Hepatocyte (in vitro differentiated cells): ENCODE results near the gene CYP24A1. TPM values are rescaled to one million over a fixed set of nuclear protein-coding genes. Genes with fewer than 3 reads are reported as not detected.
"Not testable (repeated sequence)": the region's sequence is repeated elsewhere in the genome, so short reads cannot be mapped to it uniquely, and the experiment has no call there.

Source experiments
- DNase-seq: peaks from one replicate; pipeline ENCODE4 v3.0.0-alpha.2; 2016; ENCODE audit warnings: low spot score
- H2AFZ ChIP-seq: fragments of 200-600 bp; sonication (generic); 2 replicates; pipeline ENCODE4 v1.6.0; 2016; ENCODE audit warnings: antibody characterized with exemption, mild to moderate bottlenecking
- H3K27ac ChIP-seq: fragments of 200-600 bp; sonication (generic); 2 replicates; pipeline ENCODE4 v1.5.1; 2016; ENCODE audit warnings: mild to moderate bottlenecking
- H3K27me3 ChIP-seq: fragments of 200-600 bp; sonication (generic); 2 replicates; pipeline ENCODE4 v1.6.1; 2016
- H3K36me3 ChIP-seq: fragments of 200-600 bp; sonication (generic); replicated peaks from 2 replicates; pipeline ENCODE4 v1.5.1; 2016; ENCODE audit warnings: low read depth; ENCODE audit not compliant: insufficient read depth
- H3K4me1 ChIP-seq: fragments of 200-600 bp; sonication (generic); 2 replicates; pipeline ENCODE4 v1.5.1; 2016; ENCODE audit warnings: mild to moderate bottlenecking, moderate library complexity; ENCODE audit not compliant: insufficient read depth
- H3K4me2 ChIP-seq: fragments of 200-600 bp; sonication (generic); 2 replicates; pipeline ENCODE4 v1.6.0; 2016
- H3K4me3 ChIP-seq: fragments of 200-600 bp; sonication (generic); 2 replicates; pipeline ENCODE4 v1.5.1; 2016; ENCODE audit warnings: mild to moderate bottlenecking
- H3K79me2 ChIP-seq: fragments of 200-600 bp; sonication (generic); 2 replicates; pipeline ENCODE4 v1.6.0; 2017; ENCODE audit warnings: mild to moderate bottlenecking
- H3K9me2 ChIP-seq: fragments of 200-600 bp; sonication (generic); replicated peaks from 2 replicates; pipeline ENCODE4 v1.6.0; 2017; ENCODE audit warnings: mild to moderate bottlenecking; ENCODE audit not compliant: insufficient read depth
- H3K9me3 ChIP-seq: fragments of 200-600 bp; sonication (generic); 2 replicates; pipeline ENCODE4 v1.5.1; 2016; ENCODE audit warnings: low read depth, mild to moderate bottlenecking
- H4K20me1 ChIP-seq: fragments of 200-600 bp; sonication (generic); 2 replicates; pipeline ENCODE4 v1.6.0; 2016; ENCODE audit warnings: mild to moderate bottlenecking; ENCODE audit not compliant: insufficient read depth, poor library complexity, severe bottlenecking
- CTCF ChIP-seq: fragments of 200-600 bp; sonication (generic); IDR thresholded peaks from 2 replicates; pipeline ENCODE4 v1.5.1; 2016; ENCODE audit warnings: antibody characterized with exemption, mild to moderate bottlenecking; ENCODE audit not compliant: poor library complexity
- EZH2 ChIP-seq: fragments of 200-600 bp; sonication (generic); IDR thresholded peaks from 2 replicates; pipeline ENCODE4 v1.6.1; 2016; ENCODE audit warnings: antibody characterized with exemption, mild to moderate bottlenecking, borderline replicate concordance
- EZH2phosphoT487 ChIP-seq: fragments of 200-600 bp; sonication (generic); IDR thresholded peaks from one replicate; pipeline ENCODE4 v1.6.1; 2018; ENCODE audit warnings: antibody characterized with exemption, mild to moderate bottlenecking, low read depth, moderate library complexity; ENCODE audit not compliant: unreplicated experiment, severe bottlenecking
- WGBS: methylation state at CpG from one replicate; pipeline ENCODE4 v1.1.6; 2016; ENCODE audit warnings: low lambda C conversion rate; ENCODE audit errors: missing lambda C conversion rate; 5-methylcytosine and 5-hydroxymethylcytosine counted together
- polyA plus RNA-seq: library from polyadenylated mRNA; unstranded; fragments of >200 nt; fragmentation: Nextera tagmentation; extraction: Ambion mirVana; gene quantifications from 2 replicates; pipeline ENCODE4 v1.2.1, GENCODE V29; 2016
- total RNA-seq: library from RNA; depleted of rRNA; stranded (reverse); fragments of >200 nt; gene quantifications from 2 replicates; pipeline ENCODE4 v1.2.3, GENCODE V29; 2014

CYP24A1 gene
- total and polyA plus RNA-seq, 2 experiments from 2014 or later: 1.5 TPM; not detected in 1

DNA sequence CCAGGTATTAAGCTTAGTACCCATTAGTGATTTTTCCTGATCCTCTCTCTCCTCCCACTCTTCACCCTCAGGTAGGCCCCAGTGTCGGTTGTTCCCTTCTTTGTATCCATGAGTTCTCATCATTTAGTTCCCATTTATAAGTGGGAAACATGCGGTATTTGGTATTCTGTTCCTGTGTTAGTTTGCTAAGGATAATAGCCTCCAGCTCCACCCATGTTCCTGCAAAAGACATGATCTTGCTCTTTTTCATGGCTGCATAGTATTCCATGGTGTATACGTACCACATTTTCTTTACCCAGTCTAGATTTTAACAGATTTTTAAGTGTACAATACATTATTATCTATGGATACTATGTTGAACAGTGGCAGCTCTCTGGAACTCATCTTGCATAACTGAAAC lies 44.4 kb downstream of the CYP24A1 start:
- WGBS: 100% methylated on average over 3 of the region's 3 CpGs

GRCh38 chr20:54127855-54128574 lies 45.8 kb downstream of the CYP24A1 start:
- no peak overlapping the region for H3K27ac ChIP-seq
- peaks cover 10% of the 10 kb centered on the region for H3K4me1 ChIP-seq

More for the DNA sequence above, 44.4 kb downstream of the CYP24A1 start:
- Histone ChIP-seq H3K9me2 (no peaks in the 10 kb centered on the region), H4K20me1 (no peaks in the 10 kb centered on the region), H3K4me3 (no peak overlapping the region), H3K36me3 (no peaks in the 10 kb centered on the region), H3K4me2 (no peak overlapping the region), H3K9me3 (no peaks in the 10 kb centered on the region), H3K79me2 (no peaks in the 10 kb centered on the region), H3K4me1 (peaks cover 10% of the 10 kb centered on the region), H2AFZ (no peak overlapping the region), H3K27ac (no peak overlapping the region), H3K27me3 (no peaks in the 10 kb centered on the region)
- no peak for DNase-seq
- no peak for TF ChIP-seq EZH2
- TF ChIP-seq EZH2phosphoT487: no peak
- no peak for TF ChIP-seq CTCF

DNA sequence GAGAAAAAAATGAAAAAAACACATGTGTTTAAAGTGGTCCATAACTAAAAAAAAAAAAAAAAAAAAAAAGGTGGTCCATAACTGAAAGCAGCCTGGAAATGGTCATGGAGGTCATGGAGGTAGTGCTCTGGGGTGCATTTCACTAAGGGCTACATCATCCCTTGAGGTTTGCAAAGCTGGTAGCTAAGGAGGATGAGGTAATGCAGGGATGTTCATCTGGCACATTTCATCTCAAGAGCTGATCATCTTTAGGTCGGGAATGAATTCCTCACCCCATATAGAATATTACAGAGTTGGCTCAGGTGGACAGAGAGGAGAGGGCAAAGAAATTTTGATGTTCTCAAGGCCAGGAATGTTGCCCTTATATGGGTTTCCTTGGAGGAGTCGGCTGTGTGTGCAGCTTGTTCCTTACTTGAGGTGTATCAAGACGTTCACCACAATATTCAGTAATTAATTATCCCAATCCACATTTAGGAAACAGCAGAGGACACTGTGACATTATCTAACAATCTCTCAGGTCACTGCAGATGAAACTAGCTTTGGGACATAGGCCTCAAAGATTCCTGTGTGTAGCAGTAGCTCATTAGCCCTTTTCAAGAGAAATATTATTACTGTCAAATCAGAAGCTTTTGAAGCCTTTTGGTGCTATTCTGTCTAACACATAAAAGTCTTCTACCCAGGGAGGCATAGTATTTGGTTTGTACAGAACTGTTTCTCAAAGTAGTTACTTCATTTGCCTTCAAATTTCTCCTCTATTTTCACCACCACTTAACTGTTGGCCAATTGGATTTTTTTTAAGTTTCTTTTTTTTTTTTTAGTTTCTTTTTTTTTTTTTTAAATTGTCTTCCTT lies 46.8 kb downstream of the CYP24A1 start:
- Histone ChIP-seq H3K79me2 (no peaks in the 10 kb centered on the region), H3K27me3 (no peaks in the 10 kb centered on the region), H3K4me1 (peaks cover 6% of the 10 kb centered on the region), H3K36me3 (no peaks in the 10 kb centered on the region), H3K9me3 (no peaks in the 10 kb centered on the region), H3K9me2 (no peaks in the 10 kb centered on the region), H3K4me3 (no peak overlapping the region), H4K20me1 (no peaks in the 10 kb centered on the region), H2AFZ (no peak overlapping the region), H3K4me2 (no peak overlapping the region), H3K27ac (no peak overlapping the region)
- no peak for DNase-seq
- WGBS: 75% methylated on average over 3 of the region's 3 CpGs
- TF ChIP-seq EZH2phosphoT487: no peak
- TF ChIP-seq CTCF: no peak
- TF ChIP-seq EZH2: no peak

More at GRCh38 chr20:54127855-54128574, 45.8 kb downstream of the CYP24A1 start:
- Histone ChIP-seq H3K27me3 (no peaks in the 10 kb centered on the region), H2AFZ (no peak overlapping the region), H4K20me1 (no peaks in the 10 kb centered on the region), H3K79me2 (no peaks in the 10 kb centered on the region), H3K4me2 (no peak overlapping the region), H3K36me3 (no peaks in the 10 kb centered on the region), H3K9me2 (no peaks in the 10 kb centered on the region), H3K4me3 (no peak overlapping the region), H3K9me3 (no peaks in the 10 kb centered on the region)
- no peak for DNase-seq
- TF ChIP-seq EZH2 (no peak), CTCF (no peak), EZH2phosphoT487 (no peak)
- WGBS: 68% methylated on average over 7 of the region's 7 CpGs

- not testable (repeated sequence) for H4K20me1 ChIP-seq, H3K79me2 ChIP-seq, H3K27ac ChIP-seq, H3K27me3 ChIP-seq, H3K4me1 ChIP-seq, H3K36me3 ChIP-seq, H3K9me2 ChIP-seq, H3K9me3 ChIP-seq, H2AFZ ChIP-seq, H3K4me3 ChIP-seq, DNase-seq, H3K4me2 ChIP-seq
- WGBS: 96% methylated on average over 12 of the region's 12 CpGs
These were observed 47.5 kb downstream of the CYP24A1 start for GRCh38 chr20:54126328-54126727.
